Tibial nerve (tissue), 4 donors: ENCODE measurements around the gene RANBP10. TPM values are rescaled to one million over a fixed set of nuclear protein-coding genes. Genes with fewer than 3 reads are reported as not detected.

Experiments used
- DNase-seq, 2 donors: peaks; one replicate each; pipeline ENCODE4 v3.0.0-alpha.2; 2019; ENCODE audit warnings: low spot score in 2 of 2
- H3K27ac ChIP-seq, 4 donors: fragments of 200-600 bp; sonication (generic) in 3 of 4; one replicate each; pipeline ENCODE4 v1.5.1; 2017 to 2019; ENCODE audit warnings: mild to moderate bottlenecking in 1 of 4
- H3K27me3 ChIP-seq, 2 donors: fragments of 200-600 bp; sonication (generic) in 1 of 2; one replicate each; pipeline versions ENCODE4 v1.5.1 to v1.6.0; 2017 to 2019
- H3K36me3 ChIP-seq, 3 donors: fragments of 200-600 bp; sonication (generic); one replicate each; pipeline ENCODE4 v1.5.1; 2018 to 2019
- H3K4me1 ChIP-seq, 4 donors: fragments of 200-600 bp; sonication (generic) in 3 of 4; one replicate each; pipeline ENCODE4 v1.5.1; 2017 to 2019
- H3K4me3 ChIP-seq, 4 donors: fragments of 200-600 bp; sonication (generic) in 3 of 4; one replicate each; pipeline ENCODE4 v1.5.1; 2017 to 2019; ENCODE audit warnings: mild to moderate bottlenecking in 1 of 4, moderate library complexity in 1 of 4
- H3K9me3 ChIP-seq, 4 donors: fragments of 200-600 bp; sonication (generic) in 3 of 4; one replicate each; pipeline ENCODE4 v1.5.1; 2017 to 2019
- CTCF ChIP-seq, 5 experiments: fragments of 200-600 bp in 3 of 5; fragments of 450-650 bp in 2 of 5; sonication (generic) in 3 of 5; IDR thresholded peaks; one replicate each; pipeline ENCODE4 v1.5.1; 2016 to 2019; ENCODE audit warnings: antibody characterized with exemption in 5 of 5, mild to moderate bottlenecking in 3 of 5, moderate library complexity in 2 of 5
- EP300 ChIP-seq, 2 donors: sonication (generic); formaldehyde crosslinking; IDR thresholded peaks; one replicate each; pipeline ENCODE4 v1.6.1; 2017; ENCODE audit warnings: antibody characterized with exemption in 2 of 2, mild to moderate bottlenecking in 1 of 2
- POLR2A ChIP-seq, 2 donors: fragments of 450-650 bp; IDR thresholded peaks; one replicate each; pipeline ENCODE4 v1.6.1; 2017; ENCODE audit warnings: antibody characterized with exemption in 2 of 2, mild to moderate bottlenecking in 2 of 2, moderate library complexity in 2 of 2
- WGBS, 2 donors: methylation state at CpG; one replicate each; pipeline ENCODE4 v1.1.5; 2018; 5-methylcytosine and 5-hydroxymethylcytosine counted together
- total RNA-seq, 4 donors: library from RNA; depleted of rRNA; stranded (reverse); fragments of >200 nt; gene quantifications; one replicate each; pipeline ENCODE4 v1.1.0, GENCODE V29; 2016

The RANBP10 gene
- total RNA-seq, 4 donors from 2014 or later: 8.1 to 19.5 (median 12.0) TPM

- Histone ChIP-seq H3K4me1 (no peaks in the 10 kb centered on the region), H3K4me3 (no peak overlapping the region), H3K27ac (no peak overlapping the region), H3K9me3 (no peaks in the 10 kb centered on the region), H3K27me3 (no peaks in the 10 kb centered on the region), H3K36me3 (peaks cover 0 to 4% (median 0%) of the 10 kb centered on the region in 3 donors)
- DNase-seq: no peak
- no peak for TF ChIP-seq POLR2A (IDR thresholded peaks at IDR 0.05)
- TF ChIP-seq CTCF (IDR thresholded peaks at IDR 0.05): no peak
- no peak for TF ChIP-seq EP300 (IDR thresholded peaks at IDR 0.05)
- WGBS, 2 donors: 91 to 94% methylated on average over 5 of the region's 5 CpGs
Measured at GRCh38 chr16:67786491-67786890, 19.9 kb downstream of the RANBP10 start.

GRCh38 chr16:67783353-67783725 is 23.0 kb downstream of the RANBP10 start:
- Histone ChIP-seq H3K9me3 (no peaks in the 10 kb centered on the region), H3K36me3 (peaks cover 0 to 4% (median 0%) of the 10 kb centered on the region in 3 donors), H3K4me3 (no peak overlapping the region), H3K27me3 (no peaks in the 10 kb centered on the region), H3K4me1 (no peaks in the 10 kb centered on the region), H3K27ac (no peak overlapping the region)
- no peak for TF ChIP-seq CTCF (IDR thresholded peaks at IDR 0.05)
- TF ChIP-seq EP300 (IDR thresholded peaks at IDR 0.05): no peak
- TF ChIP-seq POLR2A (IDR thresholded peaks at IDR 0.05): no peak
- DNase-seq: no peak

GRCh38 chr16:67782567-67783352 is 23.6 kb downstream of the RANBP10 start:
- Histone ChIP-seq H3K9me3 (no peaks in the 10 kb centered on the region), H3K4me1 (no peaks in the 10 kb centered on the region), H3K27me3 (no peaks in the 10 kb centered on the region), H3K4me3 (no peak overlapping the region), H3K36me3 (peaks cover 0 to 7% (median 0%) of the 10 kb centered on the region in 3 donors), H3K27ac (no peak overlapping the region)
- WGBS, 2 donors: 81 to 88% methylated on average over 12 of the region's 12 CpGs
- no peak for DNase-seq
- TF ChIP-seq POLR2A (IDR thresholded peaks at IDR 0.05) (no peak), EP300 (IDR thresholded peaks at IDR 0.05) (no peak), CTCF (IDR thresholded peaks at IDR 0.05) (no peak)

GRCh38 chr16:67781565-67781921 is 24.8 kb downstream of the RANBP10 start:
- no peaks in the 10 kb centered on the region for H3K27me3 ChIP-seq
- H3K9me3 ChIP-seq: no peaks in the 10 kb centered on the region
- peaks cover 0 to 7% (median 0%) of the 10 kb centered on the region in 3 donors for H3K36me3 ChIP-seq
- WGBS, 2 donors: 77 to 81% methylated on average over 5 of the region's 5 CpGs
- DNase-seq: no peak
- H3K4me3 ChIP-seq: no peak overlapping the region
- no peaks in the 10 kb centered on the region for H3K4me1 ChIP-seq
- TF ChIP-seq EP300 (IDR thresholded peaks at IDR 0.05): no peak
- TF ChIP-seq CTCF (IDR thresholded peaks at IDR 0.05): no peak
- no peak for TF ChIP-seq POLR2A (IDR thresholded peaks at IDR 0.05)
- no peak overlapping the region for H3K27ac ChIP-seq

GRCh38 chr16:67780847-67781564 is 25.4 kb downstream of the RANBP10 start:
- DNase-seq: no peak
- Histone ChIP-seq H3K9me3 (no peaks in the 10 kb centered on the region), H3K27ac (no peak overlapping the region), H3K4me3 (no peak overlapping the region), H3K36me3 (peaks cover 0 to 5% (median 0%) of the 10 kb centered on the region in 3 donors), H3K27me3 (no peaks in the 10 kb centered on the region), H3K4me1 (no peaks in the 10 kb centered on the region)
- WGBS, 2 donors: 88 to 95% methylated on average over 7 of the region's 7 CpGs
- no peak for TF ChIP-seq EP300 (IDR thresholded peaks at IDR 0.05)
- no peak for TF ChIP-seq POLR2A (IDR thresholded peaks at IDR 0.05)
- no peak for TF ChIP-seq CTCF (IDR thresholded peaks at IDR 0.05)
